Urinary bladder (tissue), 4 donors: ENCODE results near the gene TP53BP1. TPM values are rescaled to one million over a fixed set of nuclear protein-coding genes. Genes with fewer than 3 reads are reported as not detected.

Source experiments
- DNase-seq: peaks from one replicate; pipeline ENCODE4 v3.0.0-alpha.2; 2015; ENCODE audit errors: extremely low spot score
- H3K27ac ChIP-seq: one replicate; pipeline ENCODE4 v1.5.1; 2013; ENCODE audit warnings: low read depth, mild to moderate bottlenecking, moderate library complexity
- H3K36me3 ChIP-seq: one replicate; pipeline ENCODE4 v1.6.1; 2013; ENCODE audit warnings: mild to moderate bottlenecking, moderate library complexity; ENCODE audit not compliant: insufficient read depth
- H3K4me1 ChIP-seq: one replicate; pipeline ENCODE4 v1.6.1; 2013; ENCODE audit warnings: mild to moderate bottlenecking, moderate library complexity; ENCODE audit not compliant: insufficient read depth
- H3K4me3 ChIP-seq: one replicate; pipeline ENCODE4 v1.5.1; 2013; ENCODE audit warnings: low read depth, low read length
- WGBS: extraction: QIAGEN DNeasy Blood & Tissue Kit; methylation state at CpG from one replicate; pipeline ENCODE4 v1.1.7; 2013; 5-methylcytosine and 5-hydroxymethylcytosine counted together
- polyA plus RNA-seq: library from polyadenylated mRNA; stranded (reverse); fragments of 200-250 nt; gene quantifications from one replicate; pipeline ENCODE4 v1.2.3, GENCODE V29; 2013
- total RNA-seq: library from RNA; depleted of rRNA; stranded (reverse); fragments of >200 nt; gene quantifications from one replicate; pipeline ENCODE4 v1.2.3, GENCODE V29; 2014
- donor health status: healthy with polysubstance abuse.
- donor health status: healthy.

Gene TP53BP1
- total and polyA plus RNA-seq, 2 donors: 16.7 to 106 TPM

GRCh38 chr15:43492266-43492665, 690 bp downstream of the TP53BP1 start:
- DNase-seq: no peak
- Histone ChIP-seq H3K4me1 (no peaks in the 10 kb centered on the region), H3K36me3 (peaks cover 3% of the 10 kb centered on the region), H3K4me3 (peak overlapping the region; percentile 72), H3K27ac (no peak overlapping the region)
- 7% methylated on average over 7 of the region's 7 CpGs for WGBS

- H3K36me3 ChIP-seq: peaks cover 3% of the 10 kb centered on the region
- DNase-seq: no peak
Observed at GRCh38 chr15:43489191-43489590, 3.8 kb downstream of the TP53BP1 start.

GRCh38 chr15:43488790-43489189, 4.2 kb downstream of the TP53BP1 start:
- H3K4me1 ChIP-seq: no peaks in the 10 kb centered on the region
- H3K4me3 ChIP-seq: no peak overlapping the region
- DNase-seq: no peak
- WGBS: 85% methylated on average over 3 of the region's 3 CpGs
- peaks cover 3% of the 10 kb centered on the region for H3K36me3 ChIP-seq
- H3K27ac ChIP-seq: no peak overlapping the region

More at GRCh38 chr15:43489191-43489590, 3.8 kb downstream of the TP53BP1 start:
- Histone ChIP-seq H3K4me1 (no peaks in the 10 kb centered on the region), H3K4me3 (no peak overlapping the region), H3K27ac (no peak overlapping the region)
- 12% methylated on average over 1 of the region's 1 CpG for WGBS

DNA sequence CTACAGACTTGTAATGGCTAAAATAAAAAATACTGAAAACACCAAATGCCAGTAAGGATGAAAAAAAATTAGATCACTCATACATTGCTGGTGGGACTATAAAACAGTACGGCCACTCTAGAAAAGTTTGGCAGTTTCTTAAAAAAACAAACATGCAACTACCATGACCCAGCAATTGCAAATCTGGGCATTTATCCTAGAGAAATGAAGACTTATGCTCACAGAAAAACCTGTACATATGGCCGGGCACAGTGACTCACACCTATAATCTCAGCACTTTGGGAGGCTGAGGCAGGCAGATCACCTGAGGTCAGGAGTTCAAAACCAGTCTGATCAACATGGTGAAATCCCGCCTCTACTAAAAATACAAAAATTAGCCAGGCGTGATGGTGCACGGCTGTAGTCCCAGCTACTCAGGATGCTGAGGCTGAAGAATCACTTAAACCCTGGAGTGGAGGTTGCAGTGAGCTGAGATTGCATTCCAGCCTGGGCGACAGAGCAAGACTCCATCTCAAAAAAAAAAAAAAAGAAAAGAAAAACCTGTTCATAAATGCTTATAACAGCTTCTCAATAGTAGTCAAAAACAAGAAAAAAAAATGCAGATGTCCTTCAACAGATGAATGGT, 5.6 kb downstream of the TP53BP1 start:
- no peak overlapping the region for H3K27ac ChIP-seq
- peaks cover 3% of the 10 kb centered on the region for H3K36me3 ChIP-seq
- H3K4me3 ChIP-seq: no peak overlapping the region
- H3K4me1 ChIP-seq: no peaks in the 10 kb centered on the region
- no peak for DNase-seq
- 91% methylated on average over 6 of the region's 6 CpGs for WGBS

DNA sequence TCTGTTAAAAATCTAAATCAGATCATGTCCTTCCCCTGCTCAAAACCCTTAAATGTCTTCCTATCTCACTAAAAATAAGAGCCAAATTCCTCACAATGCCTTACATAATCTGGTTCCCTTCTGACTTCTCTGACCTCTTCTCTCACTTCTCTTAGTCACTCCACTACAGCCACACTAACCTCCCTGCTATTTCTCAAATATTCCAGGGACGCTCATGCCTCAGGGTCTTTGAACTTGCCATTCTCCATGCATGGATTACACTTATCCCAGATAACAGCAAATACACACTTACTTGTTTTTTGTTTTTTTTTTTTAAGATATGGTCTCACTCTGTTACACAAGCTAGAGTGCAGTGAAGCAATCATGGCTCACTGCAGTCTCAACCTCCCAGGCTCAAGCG, 8.5 kb downstream of the TP53BP1 start:
- Histone ChIP-seq H3K36me3 (peaks cover 2% of the 10 kb centered on the region), H3K4me1 (no peaks in the 10 kb centered on the region), H3K27ac (no peak overlapping the region), H3K4me3 (no peak overlapping the region)
- no peak for DNase-seq
- WGBS: 95% methylated on average over 2 of the region's 2 CpGs

DNA sequence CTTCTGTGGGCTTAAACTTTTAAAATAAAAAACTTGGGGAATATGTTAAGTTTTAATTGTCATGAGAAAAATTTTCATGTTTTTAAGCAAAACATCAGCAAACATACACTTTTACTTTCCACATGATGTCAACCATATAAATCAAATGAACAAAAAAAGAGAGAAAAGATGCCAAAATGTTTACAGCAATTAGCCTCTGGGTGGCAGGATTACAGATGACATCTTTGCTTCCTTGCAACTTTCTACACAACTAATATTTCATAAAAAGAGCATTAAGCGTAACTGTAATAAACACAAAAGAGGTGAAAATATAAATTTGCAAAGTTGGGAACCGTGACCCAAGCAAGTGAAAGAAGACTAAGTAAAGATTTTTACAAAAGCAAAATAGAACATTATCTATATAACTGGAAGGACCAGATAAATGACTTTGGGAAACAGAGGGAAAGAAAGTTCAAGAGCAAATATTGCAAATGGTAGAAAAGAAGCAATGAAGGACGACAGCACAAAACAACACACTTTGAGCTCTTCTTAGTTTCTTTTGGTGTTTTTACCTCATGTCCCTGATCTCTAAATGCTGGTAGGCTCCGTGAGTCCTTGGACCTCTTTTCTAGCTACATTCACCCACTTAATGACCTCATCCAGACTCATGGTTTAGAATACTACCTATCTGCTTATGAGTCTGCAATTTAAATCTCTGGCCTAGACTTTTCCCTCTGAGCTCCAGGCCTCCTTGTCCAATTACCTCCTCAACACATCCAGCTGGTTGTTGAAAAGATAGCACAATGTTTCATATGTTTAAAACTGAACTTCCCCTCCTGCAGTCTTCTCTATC, 9.4 kb downstream of the TP53BP1 start:
- 71% methylated on average over 4 of the region's 4 CpGs for WGBS
- Histone ChIP-seq H3K36me3 (peaks cover under 1% of the 10 kb centered on the region), H3K4me1 (no peaks in the 10 kb centered on the region), H3K4me3 (no peak overlapping the region), H3K27ac (no peak overlapping the region)
- DNase-seq: no peak

GRCh38 chr15:43473885-43474284, 19.1 kb downstream of the TP53BP1 start:
- Histone ChIP-seq H3K4me1 (no peaks in the 10 kb centered on the region), H3K36me3 (peaks cover 5% of the 10 kb centered on the region), H3K27ac (no peak overlapping the region), H3K4me3 (no peak overlapping the region)
- WGBS: 98% methylated on average over 25 of the region's 25 CpGs
- DNase-seq: no peak

- peaks cover 5% of the 10 kb centered on the region for H3K36me3 ChIP-seq
- DNase-seq: no peak
- no peak overlapping the region for H3K4me3 ChIP-seq
- no peaks in the 10 kb centered on the region for H3K4me1 ChIP-seq
- H3K27ac ChIP-seq: no peak overlapping the region
Observed at GRCh38 chr15:43471975-43472374, 21.0 kb downstream of the TP53BP1 start.

GRCh38 chr15:43469867-43470266, 23.1 kb downstream of the TP53BP1 start:
- Histone ChIP-seq H3K36me3 (peaks cover 2% of the 10 kb centered on the region), H3K4me3 (no peak overlapping the region), H3K27ac (no peak overlapping the region), H3K4me1 (no peaks in the 10 kb centered on the region)
- WGBS: 90% methylated on average over 3 of the region's 3 CpGs
- no peak for DNase-seq

- Histone ChIP-seq H3K27ac (no peak overlapping the region), H3K4me3 (no peak overlapping the region), H3K36me3 (peaks cover 6% of the 10 kb centered on the region), H3K4me1 (no peaks in the 10 kb centered on the region)
- 69% methylated on average over 2 of the region's 2 CpGs for WGBS
- no peak for DNase-seq
Observed at GRCh38 chr15:43465100-43465499, 27.9 kb downstream of the TP53BP1 start.

GRCh38 chr15:43463998-43464397, 29.0 kb downstream of the TP53BP1 start:
- Histone ChIP-seq H3K4me1 (no peaks in the 10 kb centered on the region), H3K27ac (no peak overlapping the region), H3K4me3 (no peak overlapping the region), H3K36me3 (peaks cover 6% of the 10 kb centered on the region)
- 93% methylated on average over 1 of the region's 1 CpG for WGBS
- DNase-seq: no peak

- Histone ChIP-seq H3K27ac (no peak overlapping the region), H3K36me3 (peaks cover 6% of the 10 kb centered on the region), H3K4me1 (no peaks in the 10 kb centered on the region), H3K4me3 (no peak overlapping the region)
- DNase-seq: no peak
- WGBS: 88% methylated on average over 1 of the region's 1 CpG
Observed at GRCh38 chr15:43463507-43463906, 29.4 kb downstream of the TP53BP1 start.

DNA sequence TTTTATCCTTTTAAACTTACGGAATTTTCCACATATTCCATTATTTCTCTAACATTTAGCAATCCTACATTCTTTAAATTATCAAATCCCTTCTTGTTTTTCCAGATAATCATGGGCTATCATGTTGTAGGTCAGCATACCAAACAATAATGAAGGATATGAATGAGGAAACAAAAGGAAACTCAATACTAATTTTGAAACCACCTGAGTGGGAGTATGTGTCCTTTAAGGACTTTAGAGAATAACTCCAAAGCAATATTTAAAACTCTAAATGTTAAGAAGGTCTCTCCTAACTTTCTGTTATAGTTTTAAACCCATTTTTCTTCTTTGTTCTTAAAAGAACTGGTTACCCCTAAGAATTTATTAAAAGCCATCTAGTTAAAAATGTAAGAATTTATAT, 43.0 kb downstream of the TP53BP1 start:
- WGBS: 96% methylated on average over 1 of the region's 1 CpG
- H3K4me3 ChIP-seq: no peak overlapping the region
- no peaks in the 10 kb centered on the region for H3K4me1 ChIP-seq
- H3K27ac ChIP-seq: no peak overlapping the region
- peaks cover 4% of the 10 kb centered on the region for H3K36me3 ChIP-seq
- DNase-seq: no peak

- Histone ChIP-seq H3K4me3 (no peak overlapping the region), H3K36me3 (peaks cover 7% of the 10 kb centered on the region), H3K4me1 (no peaks in the 10 kb centered on the region), H3K27ac (no peak overlapping the region)
- WGBS: 75% methylated on average over 2 of the region's 2 CpGs
- no peak for DNase-seq
Observed at GRCh38 chr15:43446344-43446743, 46.6 kb downstream of the TP53BP1 start.
